ENCODE measurements around the gene RBX1.
A peak's percentile ranks its signal among the peaks of the same experiment; 100 is the strongest.
"Not testable (repeated sequence)": the region's sequence is repeated elsewhere in the genome, so short reads cannot be mapped to it uniquely, and the experiment has no call there.

The RBX1 gene

DNA sequence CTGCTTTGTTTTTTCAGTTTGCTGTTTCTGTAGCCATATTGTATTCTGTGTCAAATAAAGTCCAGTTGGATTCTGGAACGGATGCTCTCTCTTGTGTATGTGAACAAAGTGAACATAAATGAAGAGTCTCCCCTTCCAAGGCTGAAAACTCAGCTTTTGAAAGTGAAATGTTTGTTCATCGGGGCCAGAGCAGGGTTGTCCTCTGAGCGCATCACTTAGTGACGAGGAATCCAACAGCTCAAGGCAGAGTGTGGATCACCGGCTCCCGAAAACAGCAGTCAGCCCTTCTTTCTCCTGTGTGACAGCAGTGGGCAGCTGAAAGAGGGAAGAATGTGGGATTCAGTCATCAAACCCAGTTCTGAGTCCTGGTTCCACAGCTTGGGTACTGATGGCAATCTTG lies 21.4 kb downstream of the RBX1 start:
- DNase-seq (ENCODE audit: low spot score): no peak

- no peak for DNase-seq (ENCODE audit: low spot score)
Measured at GRCh38 chr22:40973144-40973543, 22.0 kb downstream of the RBX1 start.

GRCh38 chr22:40975366-40975765 lies 24.2 kb downstream of the RBX1 start:
- DNase-seq (ENCODE audit: low spot score): no peak

GRCh38 chr22:40976866-40977700 lies 25.9 kb downstream of the RBX1 start:
- DNase-seq (ENCODE audit: low spot score): no peak

DNA sequence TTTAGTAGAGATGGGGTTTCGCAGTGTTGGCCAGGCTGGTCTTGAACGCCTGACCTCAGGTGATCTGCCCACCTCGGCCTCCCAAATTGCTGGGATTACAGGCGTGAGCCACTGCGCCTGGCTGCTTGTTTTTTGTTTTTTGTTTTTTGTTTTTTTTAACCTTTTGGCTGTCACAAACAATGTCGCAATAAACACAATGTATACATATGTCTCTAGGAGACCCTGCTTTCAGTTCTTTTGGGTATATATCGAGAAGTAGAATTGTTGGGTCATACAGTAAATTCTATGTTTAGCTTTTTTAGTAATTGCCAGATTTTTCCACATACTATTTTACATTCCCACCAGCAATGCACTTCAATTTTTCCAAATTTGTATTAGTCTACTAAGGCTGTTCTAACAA lies 28.0 kb downstream of the RBX1 start:
- no peak for DNase-seq (ENCODE audit: low spot score)

- no peak for DNase-seq (ENCODE audit: low spot score)
Measured at GRCh38 chr22:40979871-40980270, 28.7 kb downstream of the RBX1 start.

- no peak for DNase-seq (ENCODE audit: low spot score)
Measured at GRCh38 chr22:40982482-40983385, 31.6 kb downstream of the RBX1 start.

- DNase-seq (ENCODE audit: low spot score): no peak
Measured at GRCh38 chr22:40991298-40991697, 40.1 kb downstream of the RBX1 start.

- DNase-seq (ENCODE audit: low spot score): no peak
Measured at GRCh38 chr22:40995821-40996220, 44.6 kb downstream of the RBX1 start.

DNA sequence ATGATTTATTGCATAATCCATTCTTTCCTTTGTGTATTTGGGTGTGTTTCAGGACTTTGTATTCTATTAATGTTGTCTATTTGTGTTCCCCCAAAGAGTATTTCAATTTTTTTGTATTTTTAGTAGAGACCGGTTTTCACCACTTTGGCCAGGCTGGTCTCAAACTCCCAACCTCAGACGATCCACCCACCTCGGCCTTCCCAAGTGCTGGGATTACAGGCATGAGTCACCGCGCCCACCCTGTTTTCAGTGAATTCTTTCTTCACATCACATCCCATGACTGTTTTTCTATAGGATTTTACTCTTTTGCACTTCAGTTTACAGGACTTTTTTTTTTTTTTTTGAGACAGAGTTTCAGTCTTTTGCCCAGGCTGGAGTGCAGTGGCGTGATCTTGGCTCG lies 46.3 kb downstream of the RBX1 start:
- DNase-seq (ENCODE audit: low spot score): no peak

DNA sequence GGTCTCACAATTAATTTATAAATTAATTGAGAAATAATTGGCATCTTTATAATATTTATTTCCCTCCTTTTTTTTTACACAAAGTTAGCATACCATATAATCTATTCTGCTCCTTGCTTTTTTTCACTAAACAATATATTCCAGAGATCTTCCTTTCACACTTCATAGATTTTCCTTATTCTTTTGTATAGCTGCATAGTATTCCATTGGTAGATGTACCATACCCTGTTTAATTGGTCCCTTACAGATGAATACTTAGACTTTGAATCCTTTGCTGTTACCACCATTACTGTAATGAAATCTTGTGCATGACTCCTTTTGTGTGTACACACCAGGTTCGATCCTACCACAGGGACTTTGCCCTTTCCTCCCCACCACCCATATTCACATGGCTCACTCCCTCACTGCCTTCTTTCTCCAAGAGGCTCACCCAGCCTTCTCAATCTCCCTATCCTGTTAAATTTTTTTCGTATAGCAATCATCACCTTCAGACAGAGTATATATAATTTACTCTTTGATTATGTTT lies 48.9 kb downstream of the RBX1 start:
- no peak for DNase-seq (ENCODE audit: low spot score)

- no peak for DNase-seq (ENCODE audit: low spot score)
Measured at GRCh38 chr22:41000941-41001721, 50.0 kb downstream of the RBX1 start.

DNA sequence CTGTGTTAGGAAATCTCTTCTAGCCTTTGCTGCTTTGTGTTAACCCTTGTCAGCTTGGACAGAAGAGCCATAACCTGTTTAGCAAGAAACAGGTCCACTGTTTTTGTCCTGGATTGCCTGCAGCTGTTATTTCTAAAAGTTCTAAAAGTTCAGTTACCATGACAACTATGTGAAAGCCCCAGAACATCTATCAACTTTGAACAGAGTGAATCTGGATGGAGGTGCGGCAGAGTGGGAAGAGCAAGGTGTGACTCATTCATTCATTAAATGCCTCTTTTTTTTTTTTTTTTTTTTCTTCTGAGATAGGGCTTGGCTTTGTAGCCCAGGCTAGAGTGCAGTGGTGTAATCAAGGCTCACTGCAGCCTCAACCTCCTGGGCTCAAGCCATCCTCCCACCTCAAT lies 50.5 kb downstream of the RBX1 start:
- DNase-seq (ENCODE audit: low spot score): no peak

DNA sequence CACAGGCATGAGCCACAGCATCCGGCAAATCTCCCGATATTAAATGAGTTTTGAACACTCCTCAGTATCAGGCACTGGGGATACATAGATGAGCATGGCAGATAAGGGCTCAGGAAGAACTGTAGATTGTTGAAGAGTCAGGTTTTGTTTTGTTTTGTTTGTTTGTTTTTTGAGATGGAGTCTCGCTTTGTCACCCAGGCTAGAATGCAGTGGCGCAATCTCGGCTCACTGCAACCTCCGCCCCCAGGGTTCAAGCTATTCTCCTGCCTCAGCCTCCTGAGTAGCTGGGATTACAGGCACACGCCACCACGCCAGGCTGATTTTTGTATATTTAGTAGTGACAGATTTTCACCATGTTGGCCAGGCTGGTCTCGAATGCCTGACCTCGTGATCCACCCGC lies 51.2 kb downstream of the RBX1 start:
- DNase-seq (ENCODE audit: low spot score): not testable (repeated sequence)

DNA sequence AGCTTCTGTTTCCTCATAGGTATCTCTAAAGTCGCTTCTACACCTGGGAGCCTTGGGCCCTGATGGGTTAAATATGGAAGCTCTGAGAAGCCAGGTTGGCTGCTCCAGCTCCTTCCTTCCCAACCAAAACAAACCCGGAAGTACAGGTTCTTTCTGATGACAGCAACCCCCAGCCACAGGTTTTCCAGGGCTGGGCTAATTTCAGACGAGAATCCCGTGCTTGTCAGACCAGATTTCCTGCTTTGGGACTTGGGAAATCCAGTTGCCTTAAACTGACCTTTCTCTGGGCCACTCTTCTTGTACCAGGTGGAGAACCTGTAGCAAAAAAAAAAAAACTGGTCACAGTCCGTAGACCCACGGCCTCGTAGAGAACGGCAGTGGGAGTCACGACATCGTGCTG lies 51.9 kb downstream of the RBX1 start:
- DNase-seq (ENCODE audit: low spot score): no peak

DNA sequence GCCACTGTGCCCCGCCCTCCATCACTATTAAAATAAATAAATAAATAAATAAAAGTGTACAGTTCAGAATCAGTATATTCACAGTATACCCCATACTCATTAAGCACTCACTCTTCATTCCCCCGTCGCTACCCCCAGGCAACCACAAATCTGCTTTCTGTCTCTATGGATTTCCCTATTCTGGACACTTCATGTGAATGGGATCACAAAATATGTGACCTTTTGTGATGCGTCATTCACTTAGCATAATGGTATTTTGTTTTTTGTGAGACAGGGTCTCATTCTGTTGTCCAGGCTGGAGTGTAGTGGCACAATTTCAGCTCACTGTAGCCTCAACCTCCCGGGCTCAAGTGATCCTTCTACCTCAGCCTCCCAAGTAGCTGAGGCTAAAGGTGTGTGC lies 52.8 kb downstream of the RBX1 start:
- no peak for DNase-seq (ENCODE audit: low spot score)

GRCh38 chr22:41009222-41009948 lies 58.2 kb downstream of the RBX1 start:
- DNase-seq (ENCODE audit: low spot score): no peak

GRCh38 chr22:41015003-41015402 lies 63.8 kb downstream of the RBX1 start:
- DNase-seq (ENCODE audit: low spot score): no peak

DNA sequence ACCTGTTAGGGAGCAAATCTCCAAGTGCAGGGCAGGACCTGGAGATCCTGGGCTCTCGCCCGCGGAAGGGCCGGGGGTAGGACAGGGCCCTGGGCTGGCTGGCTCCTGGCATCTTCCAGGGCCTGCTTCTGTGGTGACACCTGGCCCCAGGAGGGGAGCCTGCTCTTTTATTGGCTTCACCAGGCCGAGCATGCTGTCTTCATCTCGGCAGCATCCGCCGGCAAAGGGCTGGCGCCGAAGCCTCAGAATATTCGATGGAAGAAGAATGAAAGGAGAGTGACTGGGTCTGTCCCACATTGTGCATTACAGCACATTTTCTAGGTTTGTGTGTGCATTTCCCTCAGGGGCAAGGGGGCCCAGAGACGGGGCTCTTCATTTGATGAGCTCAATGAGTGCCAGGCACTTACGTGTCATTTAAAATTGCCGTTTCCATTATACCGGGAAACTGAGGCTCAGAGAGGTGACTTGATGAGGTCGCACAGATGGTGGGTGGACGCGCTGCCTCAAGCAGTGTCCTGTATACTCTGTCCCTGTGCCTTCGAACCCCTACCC lies 70.0 kb downstream of the RBX1 start:
- DNase-seq (ENCODE audit: low spot score): no peak

DNA sequence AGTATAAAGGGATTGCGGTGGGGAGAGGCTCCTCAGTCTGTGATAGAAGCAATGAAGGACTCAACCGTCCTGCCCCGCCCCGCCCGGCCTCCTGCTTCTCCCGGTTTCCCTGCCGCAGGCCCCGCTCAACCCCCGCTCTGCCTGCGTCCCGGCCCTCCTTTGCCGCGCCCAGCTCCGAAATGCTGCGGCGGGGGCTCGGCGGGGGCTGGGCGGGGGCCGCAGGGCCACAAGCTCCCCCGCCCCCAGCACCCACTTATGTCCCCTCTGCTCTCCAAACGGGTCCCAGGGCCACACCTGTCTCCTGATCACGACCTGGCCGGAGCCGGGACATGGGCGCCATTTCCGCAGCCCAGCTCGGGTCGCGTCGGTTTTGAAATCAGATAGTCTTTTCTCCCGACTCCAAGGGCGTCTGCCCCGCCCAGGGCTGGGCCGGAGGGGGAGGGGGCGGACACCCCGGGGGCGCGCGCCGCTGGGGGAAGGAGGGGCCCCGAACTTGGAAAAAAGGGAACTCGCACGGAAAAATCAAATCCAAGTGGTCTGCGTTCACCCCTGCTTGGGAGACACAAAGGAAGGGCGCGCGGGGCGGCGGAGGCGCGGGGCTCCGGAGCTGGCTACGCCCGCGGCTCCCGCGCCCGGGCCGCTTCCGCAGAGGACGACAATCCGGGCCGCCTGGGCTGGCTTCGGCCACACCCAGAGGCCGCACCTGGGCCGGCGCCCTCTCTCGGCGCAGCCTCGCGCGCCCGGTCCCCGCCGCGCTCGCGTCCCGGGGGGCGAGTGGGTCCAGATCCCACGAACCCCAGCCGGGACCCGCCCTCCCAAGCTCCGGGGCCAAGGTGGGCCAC lies 70.7 kb downstream of the RBX1 start:
- DNase-seq (ENCODE audit: low spot score): peak; percentile 62
